H54 (cell line): Measurements from ENCODE around the gene SLC29A1.
"Not testable (repeated sequence)": the region's sequence is repeated elsewhere in the genome, so short reads cannot be mapped to it uniquely, and the experiment has no call there.

Experiments used
- DNase-seq: peaks from one replicate; pipeline ENCODE4 v3.0.0; 2011; ENCODE audit warnings: low spot score, mixed read lengths; ENCODE audit not compliant: insufficient read length
- FAIRE-seq: peaks from 3 replicates; lab custom pipeline; 2011; peaks lifted over from hg19 to GRCh38; lab: Jason Lieb, UNC
- POLR2A ChIP-seq: IDR thresholded peaks from 2 replicates; pipeline ENCODE4 v1.6.1; 2011; ENCODE audit warnings: low read depth, mild to moderate bottlenecking, low read length

SLC29A1 gene

DNA sequence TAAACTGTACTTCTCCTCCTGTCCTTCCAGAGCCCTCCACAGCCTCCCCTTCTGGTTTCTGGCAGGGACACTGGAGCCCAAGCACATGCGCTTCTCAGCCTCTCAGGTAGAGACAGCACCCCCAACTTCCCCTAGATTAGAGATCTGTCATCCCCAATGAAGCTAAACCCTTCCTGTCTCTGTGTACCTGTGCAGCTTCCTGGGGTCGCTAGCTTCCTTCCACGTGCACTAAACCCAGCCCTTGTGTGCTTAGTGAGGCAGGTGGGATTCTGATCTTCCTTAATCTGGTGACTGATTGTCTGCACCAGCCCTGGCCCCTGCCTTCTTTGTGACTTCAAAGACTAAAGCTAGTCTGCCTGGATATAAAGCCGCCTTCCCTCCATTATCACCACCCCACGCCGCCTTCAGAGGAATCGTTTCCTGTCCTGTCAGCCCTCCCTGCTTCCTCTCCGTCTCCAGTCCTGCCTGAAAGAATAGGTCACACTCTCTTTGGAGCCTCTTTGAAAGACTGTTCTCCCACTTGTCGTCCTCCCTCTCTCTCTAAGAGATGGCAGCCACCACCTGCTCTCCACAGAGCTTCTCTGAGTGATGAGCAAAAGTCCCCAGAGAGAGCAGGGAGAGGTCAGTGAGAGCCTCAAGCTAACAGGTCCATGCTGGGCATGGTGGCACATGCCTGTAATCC, 37.3 kb upstream of the SLC29A1 start:
- FAIRE-seq (no peak), DNase-seq (no peak)
- TF ChIP-seq POLR2A, result no peak

DNA sequence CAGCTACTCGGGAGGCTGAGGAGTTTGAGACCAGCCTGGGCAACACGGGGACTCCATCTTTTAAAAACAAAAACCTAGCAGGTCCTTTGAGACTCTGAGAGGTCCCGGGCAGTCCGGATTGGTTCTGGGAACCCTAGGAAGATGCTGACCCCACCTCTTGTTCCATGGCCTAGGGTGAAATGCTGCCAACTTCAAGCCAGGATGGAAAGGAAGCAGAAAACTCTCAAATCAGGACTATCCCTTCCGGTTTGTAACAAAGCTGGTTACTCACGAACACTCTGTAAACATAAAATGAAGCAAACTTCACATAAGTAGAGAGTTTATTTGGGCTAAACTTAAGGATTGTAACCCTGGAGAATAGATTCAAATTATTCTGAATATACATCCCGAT, 36.8 kb upstream of the SLC29A1 start:
- TF ChIP-seq POLR2A, result no peak
- FAIRE-seq, result no peak

DNA sequence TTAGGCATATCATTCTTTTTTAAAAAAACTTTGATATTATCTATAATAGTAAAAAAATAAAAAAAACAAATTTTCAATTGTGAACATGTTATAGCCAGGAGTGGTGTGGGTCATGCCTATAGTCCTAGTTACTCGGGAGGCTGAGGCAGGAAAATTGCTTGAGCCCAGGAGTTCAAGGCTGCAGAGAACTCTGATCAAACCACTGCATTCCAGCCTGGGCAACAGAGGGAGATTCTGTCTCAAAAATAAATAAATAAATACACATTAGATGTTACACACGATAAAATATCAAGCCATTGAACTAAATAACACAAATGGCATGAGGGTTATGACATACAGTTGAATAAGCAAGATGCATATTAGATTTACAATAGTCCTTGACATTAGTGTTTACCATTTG, 34.6 kb upstream of the SLC29A1 start:
- no peak for TF ChIP-seq POLR2A
- FAIRE-seq (no peak), DNase-seq (no peak)

More for the DNA sequence above, 36.8 kb upstream of the SLC29A1 start:
- DNase-seq, result no peak

DNA sequence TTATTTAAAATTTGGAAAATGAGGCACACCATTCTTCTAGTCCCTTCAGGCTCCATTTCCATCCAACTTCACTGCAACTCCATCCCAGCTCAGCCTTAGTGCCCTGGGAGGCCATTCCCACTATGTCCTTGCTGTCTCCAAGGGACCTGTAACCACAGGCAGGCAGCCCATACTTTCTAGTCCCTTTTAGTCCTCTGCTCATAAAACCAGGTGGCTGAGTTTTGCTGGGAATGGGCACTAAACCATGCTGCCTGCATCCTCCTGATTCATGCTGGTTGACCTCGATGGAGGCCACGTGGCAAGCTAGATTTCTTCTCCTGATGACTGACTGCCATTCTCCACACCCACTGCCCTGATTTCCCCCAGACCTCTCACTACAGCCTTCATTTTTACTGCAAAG, 34.1 kb upstream of the SLC29A1 start:
- no peak for TF ChIP-seq POLR2A
- DNase-seq (peak; percentile 3), FAIRE-seq (no peak)

DNA sequence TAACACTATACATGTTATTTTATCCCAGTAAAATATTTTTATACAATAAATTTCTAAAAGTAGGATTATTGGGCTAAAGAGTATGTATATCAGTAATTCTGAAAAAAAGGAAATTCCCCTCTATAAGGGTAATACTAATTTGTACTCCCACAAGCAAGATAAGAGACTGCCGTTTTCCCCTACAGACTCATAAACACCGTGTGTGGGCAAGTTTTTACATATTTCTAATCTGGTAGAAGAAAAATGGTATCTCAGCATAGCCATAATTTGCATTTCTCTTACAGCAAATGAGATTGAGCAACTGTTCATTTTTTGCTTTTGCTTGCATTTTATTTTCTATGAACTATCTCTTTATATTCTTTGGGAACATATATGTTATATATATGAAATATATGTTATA, 32.7 kb upstream of the SLC29A1 start:
- no peak for FAIRE-seq
- TF ChIP-seq POLR2A, result no peak
- no peak for DNase-seq

DNA sequence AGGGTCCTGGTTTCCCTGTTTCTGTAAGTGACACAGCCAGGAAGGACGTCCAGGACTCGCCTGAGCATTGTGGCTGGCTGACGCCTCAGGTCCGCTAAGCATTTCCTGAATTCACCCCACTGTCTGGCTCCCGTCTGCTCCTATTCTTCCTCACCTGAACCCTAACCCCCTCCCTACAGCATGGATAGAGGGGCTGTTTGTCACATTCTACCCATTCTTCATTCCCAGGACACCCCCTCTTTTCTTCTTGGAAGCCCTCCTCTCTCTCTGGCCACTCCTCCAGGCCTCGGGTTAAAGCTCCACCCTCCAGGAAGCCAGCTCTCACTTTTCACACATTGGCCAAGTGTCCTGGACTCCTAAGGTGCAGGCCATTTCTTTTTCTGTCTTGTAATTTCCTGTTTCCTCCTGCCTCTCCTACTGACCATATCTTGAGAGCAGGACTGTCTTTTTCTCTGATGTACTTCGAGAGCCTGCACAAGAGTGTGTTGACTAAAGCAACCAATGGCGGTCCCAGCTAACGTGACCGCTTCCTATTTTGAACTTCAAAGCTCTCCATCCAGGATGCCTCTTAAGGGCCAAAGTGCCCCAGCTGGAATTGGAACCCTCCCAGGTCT, 30.9 kb upstream of the SLC29A1 start:
- FAIRE-seq (no peak), DNase-seq (peak; percentile 49)
- no peak for TF ChIP-seq POLR2A

DNA sequence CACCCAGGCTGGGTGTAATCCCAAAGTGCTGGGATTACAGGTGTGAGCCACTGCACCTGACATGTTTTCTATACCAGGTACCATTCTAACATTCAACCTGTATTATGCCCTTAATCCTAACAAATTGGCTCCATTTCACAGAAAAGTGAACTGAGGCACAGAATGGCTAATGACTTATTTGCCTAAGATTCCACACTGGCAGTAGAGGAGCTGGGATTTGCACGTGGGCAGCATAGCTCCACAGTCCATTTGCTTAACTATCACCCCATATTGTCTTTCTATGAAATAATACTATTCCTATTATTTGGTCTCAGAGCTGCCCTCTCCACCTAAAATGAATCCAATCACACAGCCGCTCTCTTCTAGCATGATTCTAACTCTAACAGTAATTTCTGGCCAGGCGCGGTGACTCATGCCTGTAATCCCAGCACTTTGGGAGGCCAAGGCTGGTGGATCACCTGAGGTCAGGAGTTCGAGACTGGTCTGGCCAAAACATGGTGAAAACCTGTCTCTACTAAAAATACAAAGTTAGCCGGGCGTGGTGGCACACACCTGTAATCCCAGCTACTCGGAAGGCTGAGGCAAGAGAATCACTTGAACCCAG, 30.0 kb upstream of the SLC29A1 start:
- DNase-seq, result peak; percentile 0
- no peak for FAIRE-seq
- no peak for TF ChIP-seq POLR2A

DNA sequence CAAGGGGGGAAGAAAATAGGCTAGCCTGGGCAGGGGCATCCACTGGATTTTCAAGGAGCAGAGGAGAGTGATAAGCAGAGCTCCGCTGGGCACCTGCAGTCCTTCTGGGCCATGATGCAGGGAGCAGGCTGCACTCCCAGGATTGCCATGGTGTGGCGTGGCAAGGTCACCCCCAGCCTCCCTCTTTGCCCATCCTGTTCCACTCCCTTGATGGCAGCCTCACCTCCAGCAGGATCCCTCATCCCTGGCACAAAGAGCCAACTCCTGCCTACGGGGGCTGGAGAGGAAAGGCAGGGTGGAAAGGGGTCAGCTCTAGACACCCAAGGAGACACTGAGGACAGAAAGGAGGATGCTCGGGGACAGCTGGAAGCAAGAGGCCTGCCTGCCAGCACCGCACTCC, 29.1 kb upstream of the SLC29A1 start:
- no peak for TF ChIP-seq POLR2A
- FAIRE-seq (no peak), DNase-seq (peak; percentile 1)

DNA sequence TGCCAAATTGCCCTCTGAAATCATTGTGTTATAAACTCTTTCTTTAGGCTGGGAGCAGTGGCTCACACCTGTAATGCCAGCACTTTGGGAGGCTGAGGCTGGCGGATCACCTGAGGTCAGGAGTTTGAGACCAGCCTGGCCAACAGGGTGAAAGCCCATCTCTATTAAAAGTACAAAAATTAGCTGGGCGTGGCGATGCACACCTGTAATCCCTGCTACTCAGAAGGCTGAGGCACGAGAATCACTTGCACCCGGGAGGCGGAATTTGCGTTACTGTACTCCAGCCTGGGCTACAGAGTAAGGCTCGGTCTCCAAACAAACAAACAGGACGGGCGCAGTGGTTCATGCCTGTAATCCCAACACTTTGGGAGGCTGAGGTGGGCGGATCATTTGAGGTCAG, 27.0 kb upstream of the SLC29A1 start:
- DNase-seq, FAIRE-seq: not testable (repeated sequence)

DNA sequence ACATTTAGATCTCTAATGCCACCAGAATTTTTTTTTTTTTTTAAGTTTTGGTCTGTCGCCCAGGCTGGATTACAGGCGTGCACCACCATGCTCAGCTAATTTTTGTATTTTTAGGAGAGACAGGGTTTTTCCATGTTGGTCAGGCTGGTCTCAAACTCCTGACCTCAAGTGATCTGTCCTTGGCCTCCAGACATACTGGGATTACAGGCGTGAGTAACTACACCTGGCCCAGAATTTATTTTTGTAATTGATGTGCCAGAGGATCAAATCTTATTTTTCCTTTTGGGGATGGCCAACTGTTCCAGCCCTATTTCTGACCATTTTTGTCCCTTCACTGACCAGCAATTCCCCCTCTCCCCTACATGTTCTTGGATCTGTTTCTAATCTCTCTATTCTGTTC, 24.7 kb upstream of the SLC29A1 start:
- peak; percentile 2 for DNase-seq
- no peak for FAIRE-seq
- TF ChIP-seq POLR2A, result no peak

DNA sequence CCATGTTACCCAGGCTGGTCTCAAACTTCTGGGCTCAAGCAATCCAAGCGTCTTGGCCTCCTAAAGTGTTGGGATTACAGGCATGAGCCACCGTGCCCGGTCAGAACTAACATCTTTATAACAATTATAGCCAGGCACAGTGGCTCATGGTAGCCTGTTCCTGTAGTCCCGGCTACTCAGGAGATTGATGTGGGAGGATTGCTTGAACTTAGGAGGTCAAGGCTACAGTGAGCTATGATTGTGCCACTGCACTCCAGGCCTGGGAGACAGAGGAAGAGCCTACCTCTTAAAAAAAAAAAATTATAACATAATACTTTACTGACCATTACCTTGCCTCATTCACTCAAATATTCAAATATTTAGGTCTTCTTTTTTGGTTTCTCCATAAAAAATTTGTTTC, 23.5 kb upstream of the SLC29A1 start:
- TF ChIP-seq POLR2A, result no peak
- no peak for DNase-seq
- no peak for FAIRE-seq

DNA sequence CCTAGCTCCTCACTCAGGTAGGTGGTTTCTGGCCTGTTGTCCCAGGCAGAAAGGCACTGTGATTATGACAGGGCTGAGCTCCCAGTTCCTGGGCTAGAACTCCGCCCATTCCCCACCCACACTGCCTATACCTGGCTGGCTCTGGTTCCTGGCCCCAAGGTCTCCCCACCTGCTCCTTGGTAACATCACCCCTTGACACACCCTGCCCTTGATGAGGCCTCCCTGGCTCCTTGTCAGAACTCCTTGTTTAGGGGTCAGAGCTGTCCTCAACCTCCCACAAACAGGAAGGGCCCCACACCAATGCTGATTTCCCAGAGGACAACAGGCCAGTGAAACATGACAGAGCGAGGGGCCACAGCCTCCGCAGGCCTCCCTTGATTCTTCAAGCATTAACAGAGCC, 22.2 kb upstream of the SLC29A1 start:
- FAIRE-seq (no peak), DNase-seq (peak; percentile 1)
- TF ChIP-seq POLR2A, result no peak

DNA sequence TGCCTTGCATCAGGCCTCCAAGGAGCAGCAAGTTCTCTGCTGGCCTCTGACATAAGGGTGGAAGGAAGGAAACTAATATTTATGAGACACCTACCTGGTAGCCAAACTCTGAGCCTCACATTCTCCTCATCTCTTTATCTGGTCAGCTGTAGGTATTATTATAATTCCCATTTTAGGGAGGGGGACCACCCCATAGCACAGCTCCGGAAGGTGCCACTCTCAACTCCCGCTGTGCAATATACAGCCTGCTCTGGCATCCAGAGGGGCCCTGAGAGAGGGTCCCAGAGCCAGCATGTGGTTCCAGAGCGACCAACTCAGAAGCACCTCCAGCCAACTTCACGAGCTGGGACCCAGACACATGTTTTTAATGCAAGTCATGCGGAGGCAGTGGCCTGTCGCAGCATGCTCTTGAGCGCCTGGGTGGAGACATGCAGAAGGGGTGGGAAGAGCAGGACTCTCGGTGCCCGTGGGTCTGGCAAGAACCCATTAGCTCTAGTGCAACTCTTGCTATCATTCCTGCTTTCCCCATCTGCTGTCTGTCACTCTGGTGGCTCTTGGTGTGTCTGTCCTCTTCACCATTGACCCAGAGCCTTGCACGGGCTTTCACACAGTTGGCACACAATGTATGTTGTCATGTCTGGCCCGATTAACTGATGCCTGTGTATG, 21.6 kb upstream of the SLC29A1 start:
- DNase-seq (peak; percentile 1), FAIRE-seq (no peak)
- TF ChIP-seq POLR2A, result no peak

DNA sequence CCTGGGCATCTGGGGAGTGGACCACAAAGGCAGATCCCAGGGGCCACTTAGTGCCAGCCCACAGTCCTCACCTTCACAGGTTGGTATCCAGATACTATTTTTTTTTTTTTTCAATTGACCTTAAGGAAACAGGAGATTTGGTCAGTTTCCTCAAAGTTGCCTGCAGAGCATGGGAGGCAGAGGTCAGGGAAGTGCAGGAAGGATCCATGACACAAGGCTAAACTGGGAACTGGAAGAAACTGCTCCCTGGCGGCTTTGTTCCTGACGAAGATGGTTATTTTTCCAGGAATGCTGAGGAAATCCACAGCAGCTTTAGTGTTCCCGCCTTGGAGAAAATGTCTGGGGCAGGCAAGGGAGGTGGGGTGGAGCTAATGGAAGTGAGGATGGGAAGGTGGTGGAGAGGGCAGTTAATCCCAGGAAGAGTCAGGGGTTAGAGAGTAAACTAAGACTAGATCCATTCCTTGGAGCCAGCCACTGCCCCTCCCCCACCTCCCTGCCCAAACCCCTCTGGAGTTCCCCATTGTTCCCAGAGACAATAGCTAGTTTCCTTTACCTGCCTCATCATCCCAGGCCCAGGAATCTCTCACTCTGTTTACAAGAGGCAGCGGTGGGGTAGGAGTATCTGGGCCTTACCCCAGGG, 20.9 kb upstream of the SLC29A1 start:
- no peak for TF ChIP-seq POLR2A
- FAIRE-seq, result no peak
- DNase-seq, result peak; percentile 0
